22Rv1 (cell line): ENCODE results near the gene CHD6.

Source experiments
- H3K27ac ChIP-seq: fragments of 450-650 bp; 2 replicates; pipeline ENCODE4 v1.5.1; 2017
- CTCF ChIP-seq: fragments of 450-650 bp; IDR thresholded peaks from 2 replicates; pipeline ENCODE4 v1.5.1; 2017; ENCODE audit warnings: mild to moderate bottlenecking
- ZFX ChIP-seq: fragments of 450-650 bp; IDR thresholded peaks from 2 replicates; pipeline ENCODE4 v1.6.1; 2017; ENCODE audit warnings: antibody characterized with exemption, borderline replicate concordance

CHD6 gene

GRCh38 chr20:41373931-41374920, 244.0 kb downstream of the CHD6 start:
- TF ChIP-seq CTCF (no peak), ZFX (no peak)
- no peak overlapping the region for H3K27ac ChIP-seq

GRCh38 chr20:41373251-41373783, 244.9 kb downstream of the CHD6 start:
- H3K27ac ChIP-seq, result no peak overlapping the region
- TF ChIP-seq ZFX (no peak), CTCF (no peak)

DNA sequence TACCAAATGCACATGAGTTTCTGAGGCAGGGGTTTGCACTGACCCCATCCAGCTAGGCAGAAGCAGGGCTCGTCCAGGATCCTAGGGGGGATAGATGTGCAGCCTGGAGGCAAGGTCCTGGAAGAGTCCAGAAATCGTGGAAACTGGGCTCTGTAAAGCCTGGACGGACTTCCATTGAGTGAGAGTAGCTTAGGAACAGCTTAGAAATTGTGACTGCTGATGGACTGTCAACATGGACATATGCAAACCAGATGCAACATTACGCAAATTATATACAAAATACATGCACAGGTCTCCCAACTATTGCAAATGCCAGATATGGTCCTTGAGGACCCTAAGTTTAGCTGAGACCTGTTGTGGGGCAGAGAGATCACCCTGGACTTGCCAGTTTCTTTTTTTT, 246.8 kb downstream of the CHD6 start:
- TF ChIP-seq CTCF (no peak), ZFX (no peak)
- no peak overlapping the region for H3K27ac ChIP-seq

DNA sequence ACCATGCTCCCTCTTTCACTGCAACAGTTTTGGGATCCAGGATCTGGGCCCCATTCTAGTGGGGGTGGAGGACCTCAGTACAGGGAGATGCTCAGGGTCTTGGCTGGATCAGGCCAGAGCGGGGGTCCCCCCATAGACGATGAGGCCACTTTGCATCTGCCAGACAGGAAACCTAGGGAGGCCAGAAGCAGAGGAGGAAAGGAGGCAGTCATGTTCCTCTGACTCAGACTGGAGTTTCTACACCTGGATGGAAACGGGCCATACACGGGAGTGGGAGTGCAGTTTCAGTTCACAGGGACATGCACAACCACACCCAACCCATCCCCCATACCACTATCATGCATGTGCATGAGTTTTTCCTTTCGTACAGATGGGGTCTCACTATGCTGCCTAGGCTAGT, 248.0 kb downstream of the CHD6 start:
- no peak overlapping the region for H3K27ac ChIP-seq
- TF ChIP-seq CTCF (no peak), ZFX (no peak)

DNA sequence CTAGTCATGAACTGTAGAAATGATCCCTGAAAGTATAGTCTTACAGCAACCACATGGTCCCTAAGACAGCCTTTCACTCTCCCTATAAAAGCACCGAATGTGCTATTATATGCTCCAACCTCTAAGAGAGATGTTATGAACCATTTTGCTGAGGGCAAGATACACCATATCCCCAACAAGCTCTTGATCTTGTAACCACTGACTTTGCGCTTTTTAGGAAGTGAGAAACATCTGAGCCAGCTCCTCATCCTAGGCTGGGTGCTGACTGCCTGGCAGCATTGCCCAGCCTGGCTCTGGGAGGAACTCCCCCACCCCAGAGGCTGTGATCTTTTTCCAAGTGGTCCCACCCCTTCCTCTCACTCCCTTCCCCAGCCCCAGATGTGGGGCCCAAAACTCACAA, 248.5 kb downstream of the CHD6 start:
- TF ChIP-seq ZFX (no peak), CTCF (no peak)
- no peak overlapping the region for H3K27ac ChIP-seq

- TF ChIP-seq ZFX (no peak), CTCF (no peak)
- H3K27ac ChIP-seq, result no peak overlapping the region
These were observed 250.2 kb downstream of the CHD6 start for GRCh38 chr20:41367956-41368355.

GRCh38 chr20:41367393-41367695, 250.8 kb downstream of the CHD6 start:
- TF ChIP-seq ZFX (no peak), CTCF (no peak)

More at GRCh38 chr20:41367393-41367695, 250.8 kb downstream of the CHD6 start:
- H3K27ac ChIP-seq, result no peak overlapping the region
